ENCODE results near the gene NRCAM.
"Not testable (repeated sequence)": the region's sequence is repeated elsewhere in the genome, so short reads cannot be mapped to it uniquely, and the experiment has no call there.

The NRCAM gene

DNA sequence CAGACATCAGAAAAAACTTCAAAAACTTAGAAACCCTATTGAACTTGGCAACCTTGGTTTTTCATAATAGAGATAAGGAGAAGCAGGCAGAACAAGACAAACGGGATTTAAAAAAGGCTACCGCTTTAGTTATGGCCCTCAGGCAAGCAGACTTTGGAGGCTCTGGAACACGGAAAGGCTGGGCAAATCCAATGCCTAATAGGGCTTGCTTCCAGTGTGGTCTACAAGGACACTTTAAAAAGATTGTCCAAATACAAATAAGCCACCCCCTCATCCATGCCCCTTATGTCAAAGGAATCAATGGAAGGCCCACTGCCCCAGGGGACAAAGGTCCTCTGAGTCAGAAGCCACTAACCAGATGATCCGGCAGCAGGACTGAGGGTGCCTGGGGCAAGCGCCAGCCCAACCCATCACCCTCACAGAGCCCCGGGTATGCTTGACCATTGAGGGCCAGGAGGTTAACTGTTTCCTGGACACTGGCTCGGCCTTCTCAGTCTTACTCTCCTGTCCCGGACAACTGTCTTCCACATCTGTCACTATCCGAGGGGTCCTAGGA, 115.3 kb downstream of the NRCAM start:
- no peak for DNase-seq (ENCODE audit: low spot score)

DNA sequence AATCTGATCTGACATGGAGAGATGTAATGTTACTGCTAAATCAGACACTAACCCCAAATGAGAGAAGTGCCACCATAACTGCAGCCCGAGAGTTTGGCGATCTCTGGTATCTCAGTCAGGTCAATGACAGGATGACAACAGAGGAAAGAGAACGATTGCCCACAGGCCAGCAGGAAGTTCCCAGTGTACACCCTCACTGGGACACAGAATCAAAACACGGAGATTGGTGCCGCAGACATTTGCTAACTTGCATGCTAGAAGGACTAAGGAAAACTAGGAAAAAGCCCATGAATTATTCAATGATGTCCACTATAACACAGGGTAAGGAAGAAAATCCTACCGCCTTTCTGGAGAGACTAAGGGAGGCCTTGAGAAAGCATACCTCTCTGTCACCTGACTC, 115.8 kb downstream of the NRCAM start:
- not testable (repeated sequence) for DNase-seq (ENCODE audit: low spot score)

DNA sequence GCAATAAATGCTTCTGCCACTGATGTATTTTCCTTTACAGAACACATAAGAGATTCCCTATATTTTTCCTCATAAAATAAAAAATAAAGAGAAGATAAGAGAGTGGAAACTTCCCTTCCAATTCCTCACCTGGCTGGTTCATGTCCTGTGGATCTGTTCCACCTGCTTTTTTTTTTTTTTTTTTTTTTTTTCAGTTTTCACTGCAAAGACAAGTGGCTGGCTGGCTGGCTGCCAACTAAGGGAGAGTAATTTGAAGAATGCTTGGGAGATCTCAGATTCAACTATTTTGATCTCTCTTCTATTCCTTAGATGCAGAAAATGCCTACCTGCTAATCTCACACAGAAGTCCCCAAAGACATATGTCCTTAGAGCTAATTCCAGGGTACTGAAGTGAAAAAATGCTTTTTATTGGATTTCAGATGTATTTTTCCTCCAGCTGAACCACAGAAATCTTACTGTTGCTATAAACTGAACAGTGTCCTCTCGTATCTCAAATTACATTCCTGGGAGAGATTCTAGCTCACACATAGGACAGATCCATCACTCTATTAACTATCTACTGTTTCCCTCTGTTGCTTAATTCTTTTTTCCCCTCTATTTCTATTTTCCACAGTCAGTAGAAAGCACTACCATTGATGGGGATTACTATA, 120.8 kb downstream of the NRCAM start:
- no peak for DNase-seq (ENCODE audit: low spot score)

GRCh38 chr7:108332937-108333336, 123.3 kb downstream of the NRCAM start:
- DNase-seq (ENCODE audit: low spot score), result no peak

GRCh38 chr7:108331971-108332370, 124.3 kb downstream of the NRCAM start:
- no peak for DNase-seq (ENCODE audit: low spot score)

DNA sequence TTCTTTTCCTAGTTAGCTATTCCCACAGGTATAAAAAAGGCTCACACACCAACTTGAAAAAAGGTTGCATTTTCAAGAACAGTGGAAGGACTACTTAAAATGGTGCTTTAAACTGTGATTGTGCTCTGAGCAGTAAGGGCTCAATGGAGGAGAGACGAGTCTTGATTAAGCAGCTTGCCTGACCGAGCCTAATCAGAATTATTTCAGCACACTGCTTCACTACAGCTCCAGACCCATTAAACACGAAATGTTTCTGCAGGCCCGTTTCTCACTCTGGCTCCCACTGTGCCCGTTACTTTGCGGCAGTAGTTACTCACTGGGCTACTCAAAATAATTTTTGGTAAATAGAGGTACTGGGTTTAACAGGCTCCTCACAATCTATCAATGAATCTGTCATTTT, 126.0 kb downstream of the NRCAM start:
- no peak for DNase-seq (ENCODE audit: low spot score)

- no peak for DNase-seq (ENCODE audit: low spot score)
Measured at GRCh38 chr7:108329514-108329913, 126.7 kb downstream of the NRCAM start.

DNA sequence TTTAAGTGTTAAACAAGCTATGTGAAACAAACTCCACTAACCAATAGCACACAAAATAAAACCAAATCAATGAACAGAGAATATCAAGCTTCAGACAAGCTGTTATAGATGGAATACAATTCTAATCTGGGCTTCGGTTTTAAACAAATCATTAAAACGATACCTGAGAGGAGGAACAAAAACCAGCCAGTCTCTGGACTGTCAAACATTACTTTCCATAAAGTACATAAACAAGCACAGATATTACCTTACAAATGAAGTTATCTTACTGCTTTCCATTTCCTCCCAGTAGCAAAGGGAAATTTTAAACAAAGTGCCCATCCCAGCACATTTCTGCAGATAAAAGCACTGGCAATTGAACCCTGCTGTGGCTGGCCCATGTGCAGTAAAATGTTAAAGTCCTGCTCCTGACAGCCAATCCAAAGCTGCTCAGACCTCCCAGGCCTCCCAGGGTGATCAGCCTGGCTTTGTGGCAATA, 128.0 kb downstream of the NRCAM start:
- no peak for DNase-seq (ENCODE audit: low spot score)

DNA sequence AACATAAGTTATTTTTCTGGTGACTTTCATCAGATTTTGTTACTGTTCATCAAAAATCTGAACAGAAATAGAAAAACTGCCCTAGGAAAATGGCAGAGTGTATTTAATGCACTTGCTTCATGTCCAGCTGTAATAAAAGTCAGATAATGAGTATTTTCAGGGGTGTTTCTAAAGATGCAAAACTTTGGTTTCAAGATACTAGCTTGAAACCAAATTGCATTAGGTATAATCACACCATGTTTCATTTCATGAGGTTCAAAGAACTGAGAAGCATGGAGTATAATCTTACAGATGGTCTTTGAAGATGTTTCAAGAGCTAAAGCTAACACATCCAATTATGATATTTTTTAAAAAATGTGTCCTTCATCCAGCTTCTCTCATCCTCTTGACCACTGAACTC, 128.9 kb downstream of the NRCAM start:
- no peak for DNase-seq (ENCODE audit: low spot score)

DNA sequence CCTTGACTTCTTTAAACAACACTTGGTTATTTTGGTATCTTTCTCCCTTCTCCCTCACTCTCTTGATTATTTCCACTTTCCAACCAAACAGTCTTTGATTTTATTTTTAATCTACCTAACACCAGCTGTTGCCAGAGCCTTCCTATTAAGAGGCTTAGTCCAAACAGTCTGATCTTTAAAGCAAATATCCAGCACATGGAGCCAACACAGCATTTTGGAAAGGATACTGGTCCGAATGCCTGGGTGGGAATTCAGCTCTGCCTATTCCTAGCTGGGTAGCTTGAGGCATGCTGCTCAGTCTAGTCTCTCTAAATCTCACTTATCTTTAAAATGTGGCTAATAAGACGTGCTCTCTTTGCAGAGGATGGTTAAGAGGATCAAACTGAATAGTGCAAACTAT, 129.3 kb downstream of the NRCAM start:
- DNase-seq (ENCODE audit: low spot score), result no peak

- DNase-seq (ENCODE audit: low spot score), result no peak
Measured at GRCh38 chr7:108324053-108325038, 131.9 kb downstream of the NRCAM start.

GRCh38 chr7:108322925-108323832, 133.1 kb downstream of the NRCAM start:
- no peak for DNase-seq (ENCODE audit: low spot score)

DNA sequence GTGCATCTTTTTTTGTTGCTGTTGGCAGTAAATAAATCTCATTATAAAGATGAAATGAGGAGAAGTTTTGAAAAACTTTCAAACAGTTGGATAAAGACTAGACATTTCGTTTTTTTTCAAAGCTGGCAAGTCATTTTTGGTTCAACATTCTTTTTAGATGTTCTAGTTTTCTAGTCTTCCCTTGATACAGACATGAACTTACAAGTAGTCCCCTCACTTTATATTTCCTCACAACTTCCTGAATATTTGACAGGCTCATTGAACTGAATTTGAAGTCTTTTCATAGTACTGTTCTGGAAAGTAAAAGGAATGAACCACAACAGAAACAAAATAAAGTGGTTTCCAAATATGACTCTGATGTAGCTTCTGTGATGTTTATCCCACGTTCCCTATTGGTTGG, 134.2 kb downstream of the NRCAM start:
- DNase-seq (ENCODE audit: low spot score), result no peak

GRCh38 chr7:108321359-108321758, 134.9 kb downstream of the NRCAM start:
- no peak for DNase-seq (ENCODE audit: low spot score)

DNA sequence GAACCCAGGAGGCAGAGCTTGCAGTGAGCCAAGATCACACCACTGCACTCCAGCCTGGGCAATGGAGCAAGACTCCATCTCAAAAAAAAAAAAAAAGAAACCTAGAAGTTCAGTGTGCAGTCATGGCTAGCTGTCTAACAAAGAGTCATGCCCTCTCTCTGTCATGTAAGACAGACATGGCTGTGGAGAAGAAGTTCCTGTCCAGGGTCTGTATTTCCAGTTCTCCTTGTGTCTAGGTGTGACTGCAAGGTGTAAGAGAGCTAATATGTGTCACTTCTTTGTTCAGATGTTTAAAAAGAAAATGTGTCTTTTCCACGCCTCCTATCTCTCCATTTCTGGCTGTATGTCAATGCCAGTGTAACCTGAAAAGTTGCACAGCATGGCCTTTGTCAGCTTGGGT, 139.5 kb downstream of the NRCAM start:
- DNase-seq (ENCODE audit: low spot score), result no peak

- no peak for DNase-seq (ENCODE audit: low spot score)
Measured at GRCh38 chr7:108314551-108314950, 141.7 kb downstream of the NRCAM start.

DNA sequence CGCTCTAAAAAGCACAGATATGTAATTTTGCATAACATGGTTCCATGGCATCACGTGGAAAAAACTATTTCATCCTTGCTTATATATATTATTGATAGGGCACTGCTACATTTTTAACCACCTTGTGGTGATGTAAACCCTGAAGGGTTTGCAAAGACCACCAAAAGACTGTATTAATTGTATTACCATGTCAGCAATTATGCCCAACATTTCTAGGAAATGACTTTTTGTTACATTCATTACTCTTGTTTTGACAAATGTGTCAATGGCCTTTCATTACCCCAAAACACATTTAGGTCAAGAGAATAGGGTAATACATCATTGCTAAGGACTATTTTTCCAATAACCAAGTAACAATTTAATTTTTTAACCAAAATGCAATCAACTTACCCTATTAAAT, 142.2 kb downstream of the NRCAM start:
- DNase-seq (ENCODE audit: low spot score), result no peak

GRCh38 chr7:108313086-108313485, 143.2 kb downstream of the NRCAM start:
- no peak for DNase-seq (ENCODE audit: low spot score)

DNA sequence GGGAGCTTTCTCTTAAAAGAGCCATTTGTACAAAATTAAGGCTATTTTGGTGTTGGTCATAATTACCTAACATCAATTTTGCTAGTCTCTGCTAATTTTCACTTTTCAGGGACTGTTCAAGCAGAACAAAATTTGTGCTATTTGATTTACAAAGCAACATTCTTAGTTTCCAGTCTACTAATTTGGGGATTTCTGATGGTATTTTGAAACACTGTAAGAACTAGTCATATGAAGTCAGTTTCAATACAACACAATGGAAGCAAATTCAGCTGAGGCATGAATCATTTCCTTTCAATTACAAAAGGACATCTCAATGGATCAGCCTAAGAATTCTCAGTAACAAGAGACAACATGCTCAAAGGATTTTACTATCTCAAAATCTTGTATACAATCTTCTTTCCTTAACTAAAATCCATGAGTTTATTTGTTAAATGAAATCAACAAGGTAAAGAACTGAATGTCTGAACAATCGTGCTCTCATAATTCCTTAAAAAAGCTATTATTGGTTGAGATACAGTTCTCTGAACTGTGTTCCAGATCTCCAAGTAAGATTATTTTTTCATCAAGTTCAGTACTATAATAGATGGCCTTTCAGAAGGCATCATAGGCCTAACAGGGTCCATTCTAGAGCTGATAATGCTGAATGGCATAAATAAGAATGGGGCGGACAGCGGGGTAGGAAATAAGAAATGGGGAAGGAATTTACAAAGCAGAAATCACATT, 144.6 kb downstream of the NRCAM start:
- DNase-seq (ENCODE audit: low spot score), result no peak

DNA sequence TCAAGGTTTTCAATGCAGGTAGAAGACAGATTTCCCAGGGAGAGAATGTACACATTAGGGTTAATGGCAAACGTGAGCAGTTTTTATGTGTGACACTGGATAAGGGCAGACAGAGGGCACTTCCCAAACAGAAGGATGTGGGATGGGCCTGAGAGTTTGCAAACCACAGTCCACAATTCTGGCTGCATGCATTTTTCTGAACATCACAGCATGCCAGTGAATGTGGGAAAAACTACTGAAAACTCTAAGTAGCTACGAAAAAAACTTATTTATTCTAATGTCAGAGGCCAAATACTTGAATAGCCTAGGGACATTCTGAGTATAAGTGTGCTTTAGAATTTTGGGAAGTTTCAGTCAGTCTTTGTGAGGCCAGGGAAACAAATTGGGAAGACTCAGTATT, 145.9 kb downstream of the NRCAM start:
- no peak for DNase-seq (ENCODE audit: low spot score)

DNA sequence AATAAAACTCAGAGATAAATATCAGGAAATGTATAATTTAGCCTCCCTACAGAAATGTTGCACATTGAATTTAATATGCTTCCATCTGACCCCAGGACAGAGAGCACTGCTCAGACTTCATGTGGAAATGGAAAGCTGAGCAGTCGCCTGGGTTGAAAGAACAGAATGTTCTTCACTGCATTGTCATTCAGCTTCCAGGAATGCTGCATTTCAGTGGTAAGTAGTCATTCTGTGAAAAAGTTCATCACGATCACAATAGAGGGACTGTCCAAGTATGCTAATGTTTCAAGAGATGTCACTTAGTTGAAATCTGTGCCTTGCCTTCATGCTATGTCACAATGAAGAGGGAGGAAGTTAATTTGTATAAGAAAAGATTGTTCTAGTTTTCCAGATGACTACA, 147.3 kb downstream of the NRCAM start:
- DNase-seq (ENCODE audit: low spot score), result no peak

Measured in LoVo (cell line).